ENCODE measurements around the gene ZNF462.

DNA sequence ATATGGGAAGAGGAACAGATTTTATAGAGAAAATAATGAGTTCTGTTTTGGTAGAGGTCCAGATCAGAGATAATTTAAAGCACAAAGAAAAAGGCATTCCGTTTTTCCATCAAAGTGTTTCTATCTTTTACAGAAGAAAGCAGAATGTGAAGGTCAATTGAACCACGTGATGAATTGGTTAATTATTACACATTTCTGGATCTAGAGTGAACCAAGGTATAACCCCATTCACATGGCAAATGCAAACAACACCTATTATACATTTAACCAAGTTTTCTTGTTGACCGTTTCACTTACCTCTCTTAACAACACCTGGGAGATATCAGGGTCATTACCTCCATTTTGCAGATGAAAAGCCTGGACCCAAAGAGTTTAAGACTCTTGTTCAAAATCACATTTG is 34.9 kb upstream of the ZNF462 start:
- TF ChIP-seq YY1 (IDR thresholded peaks at IDR 0.05; ENCODE audit: insufficient read depth, insufficient read length), result no peak
- TF ChIP-seq ZNF274 (IDR thresholded peaks at IDR 0.05; ENCODE audit: low read depth, low read length), result no peak
